RCC 7860 (cell line): ENCODE data around the gene RPH3AL.
"Not testable (repeated sequence)": the region's sequence is repeated elsewhere in the genome, so short reads cannot be mapped to it uniquely, and the experiment has no call there.

ENCODE experiments used
- DNase-seq: peaks from one replicate; pipeline ENCODE4 v3.0.0-alpha.2; 2015; ENCODE audit warnings: low spot score
- FAIRE-seq: peaks from 2 replicates; lab custom pipeline; 2012; peaks lifted over from hg19 to GRCh38; lab: Jason Lieb, UNC

The RPH3AL gene

GRCh38 chr17:320809-321385, 31.7 kb downstream of the RPH3AL start:
- no peak for FAIRE-seq

GRCh38 chr17:320139-320538, 32.5 kb downstream of the RPH3AL start:
- no peak for FAIRE-seq
- DNase-seq = no peak

More at GRCh38 chr17:320809-321385, 31.7 kb downstream of the RPH3AL start:
- no peak for DNase-seq

DNA sequence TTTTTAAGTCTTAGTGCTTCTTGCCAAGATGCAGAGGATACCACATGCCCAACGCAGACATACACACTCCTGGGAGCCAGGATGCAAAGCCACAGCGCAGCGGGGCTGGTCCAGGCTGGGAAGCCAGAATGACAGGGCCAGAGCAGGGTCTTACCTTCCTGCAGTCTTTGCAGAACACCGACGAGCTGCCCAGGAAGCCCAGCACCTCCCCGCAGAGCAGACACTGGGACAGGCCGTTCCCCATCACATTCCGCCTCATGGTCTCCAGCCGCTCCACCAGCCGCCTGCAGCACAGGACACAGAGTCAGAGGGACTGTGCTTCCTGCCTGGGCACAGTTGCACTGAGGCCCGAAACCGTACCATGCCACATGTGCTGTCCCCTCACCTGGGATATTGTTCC, 33.3 kb downstream of the RPH3AL start:
- FAIRE-seq (no peak), DNase-seq (no peak)

- FAIRE-seq, DNase-seq: not testable (repeated sequence)
Measured at GRCh38 chr17:317070-317469, 35.5 kb downstream of the RPH3AL start.

DNA sequence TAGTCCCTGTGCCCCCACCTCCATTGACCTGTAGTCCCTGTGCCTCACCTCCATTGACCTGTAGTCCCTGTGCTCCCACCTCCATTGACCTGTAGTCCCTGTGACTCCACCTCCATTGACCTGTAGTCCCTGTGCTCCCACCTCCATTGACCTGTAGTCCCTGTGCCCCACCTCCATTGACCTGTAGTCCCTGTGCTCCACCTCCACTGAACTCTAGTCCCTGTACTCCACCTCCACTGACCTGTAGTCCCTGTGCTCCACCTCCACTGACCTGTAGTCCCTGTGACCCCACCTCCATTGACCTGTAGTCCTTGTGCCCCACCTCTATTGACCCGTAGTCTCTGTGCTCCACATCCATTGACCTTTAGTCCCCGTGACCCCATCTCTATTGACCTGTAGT, 37.2 kb downstream of the RPH3AL start:
- not testable (repeated sequence) for DNase-seq, FAIRE-seq

GRCh38 chr17:314614-314944, 38.0 kb downstream of the RPH3AL start:
- not testable (repeated sequence) for DNase-seq, FAIRE-seq

- DNase-seq (no peak), FAIRE-seq (no peak)
Measured at GRCh38 chr17:313911-314613, 38.5 kb downstream of the RPH3AL start.

DNA sequence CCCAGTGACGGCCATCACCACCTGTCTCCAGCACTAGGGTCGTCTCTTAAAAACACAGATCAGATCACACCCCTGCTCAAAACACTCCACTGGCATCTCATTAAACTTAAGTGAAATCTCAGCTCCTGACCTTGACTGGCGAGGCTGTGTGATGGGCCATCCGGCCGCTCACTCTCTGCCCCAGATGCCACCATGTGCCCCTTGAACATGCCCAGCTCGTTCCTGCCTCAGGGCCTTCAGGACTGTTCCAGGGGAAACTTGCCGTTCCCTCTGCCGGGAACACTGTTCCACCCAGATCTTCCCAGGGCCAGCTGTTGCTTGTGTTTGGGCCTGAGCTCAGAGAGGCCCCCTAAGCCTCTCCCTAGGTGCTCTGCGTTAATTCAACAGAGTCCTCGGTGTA, 39.4 kb downstream of the RPH3AL start:
- no peak for DNase-seq
- no peak for FAIRE-seq

GRCh38 chr17:312476-313148, 40.0 kb downstream of the RPH3AL start:
- FAIRE-seq (no peak), DNase-seq (no peak)

DNA sequence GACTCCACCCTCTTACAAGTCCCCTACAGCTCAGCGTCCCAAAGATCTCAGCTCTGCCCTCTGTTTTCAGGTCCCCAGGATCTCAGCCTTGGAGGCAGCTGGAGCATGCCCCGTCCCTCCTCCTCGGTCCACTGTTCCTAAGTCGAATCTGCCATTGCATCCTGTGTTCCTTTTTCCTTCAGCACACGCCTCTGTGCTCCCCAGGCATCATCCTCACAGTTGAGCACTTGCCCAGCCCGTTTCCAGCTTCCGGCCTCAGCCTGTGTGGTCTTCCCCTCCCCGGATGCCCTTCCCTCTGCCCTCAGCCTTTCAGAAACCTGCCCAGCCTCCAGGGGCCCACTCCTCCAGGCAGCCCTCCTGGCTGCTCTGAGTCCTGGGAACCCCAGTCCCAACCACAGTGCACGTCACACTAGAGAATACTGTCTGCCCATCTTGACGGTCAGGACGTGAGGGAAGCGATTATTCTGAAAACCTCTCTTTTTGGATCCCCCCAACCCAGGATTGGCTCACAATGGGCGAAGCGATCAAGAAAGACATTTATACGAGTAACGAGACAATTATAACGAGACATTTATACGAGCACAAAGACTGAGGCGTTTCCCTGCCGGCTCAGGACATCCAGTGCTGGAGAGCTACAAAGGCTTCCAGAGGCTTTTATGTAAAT, 41.4 kb downstream of the RPH3AL start:
- DNase-seq (no peak), FAIRE-seq (no peak)

DNA sequence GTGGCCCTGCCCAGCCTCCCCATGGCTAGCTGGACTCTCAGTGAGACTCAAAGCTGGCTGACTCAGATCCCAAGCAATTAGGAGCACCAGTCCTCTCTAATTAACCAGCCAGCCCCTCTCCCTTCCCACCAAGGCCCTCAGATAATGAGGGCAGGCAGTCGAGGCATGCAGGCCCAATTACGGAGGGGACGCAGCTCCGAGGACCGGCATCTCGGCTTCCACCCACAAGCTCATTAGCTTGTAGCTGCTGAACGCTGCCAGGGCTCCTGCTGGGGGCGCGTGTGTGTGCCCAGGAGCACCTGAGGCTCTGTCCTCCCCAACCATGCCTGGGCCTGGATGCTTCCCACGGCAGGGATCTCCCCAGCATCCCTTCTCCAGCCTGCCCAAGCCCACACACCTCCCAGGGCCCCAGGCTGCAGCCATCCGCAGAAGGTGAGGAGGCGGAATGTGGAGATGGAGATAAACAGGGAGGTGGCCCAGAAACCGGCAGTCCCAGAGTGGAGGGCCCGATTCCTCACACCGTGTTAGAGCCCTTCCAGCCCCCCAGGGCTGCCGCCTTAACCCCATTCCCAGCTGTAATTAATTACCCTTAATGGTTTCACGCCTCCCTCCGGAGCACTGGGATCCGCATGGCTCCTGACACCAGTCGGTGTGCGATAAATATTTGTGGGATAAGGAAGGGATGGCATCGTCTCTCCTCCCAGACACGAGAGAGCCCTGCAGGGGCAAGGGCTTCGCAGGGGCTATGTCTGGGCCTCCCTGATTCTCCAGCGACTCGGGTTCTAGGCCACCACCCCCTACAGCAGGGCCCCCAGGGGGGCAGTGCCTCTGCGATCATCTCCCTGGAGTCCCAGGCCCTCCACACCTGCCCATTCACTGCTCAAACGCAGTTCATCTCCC, 42.2 kb downstream of the RPH3AL start:
- no peak for FAIRE-seq
- DNase-seq = no peak

DNA sequence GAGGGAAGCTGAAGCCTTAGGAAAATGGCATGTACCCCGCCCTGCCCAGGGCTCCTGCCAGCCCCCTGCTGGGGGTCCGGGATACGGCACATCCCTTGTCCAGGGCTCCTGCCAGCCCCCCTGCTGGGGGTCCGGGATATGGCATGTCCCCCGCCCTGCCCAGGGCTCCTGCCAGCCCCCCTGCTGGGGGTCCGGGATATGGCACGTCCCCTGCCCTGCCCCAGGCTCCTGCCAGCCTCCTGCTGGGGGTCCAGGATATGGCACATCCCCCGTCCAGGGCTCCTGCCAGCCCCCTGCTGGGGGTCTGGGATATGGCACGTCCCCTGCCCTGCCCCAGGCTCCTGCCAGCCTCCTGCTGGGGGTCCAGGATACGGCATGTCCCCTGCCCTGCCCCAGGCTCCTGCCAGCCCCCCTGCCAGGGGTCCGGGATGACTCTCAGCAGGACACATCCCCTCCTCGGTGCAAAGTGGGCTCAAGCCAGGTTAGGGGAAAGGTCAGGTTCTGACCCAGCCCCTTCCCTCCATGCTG, 43.2 kb downstream of the RPH3AL start:
- FAIRE-seq (no peak), DNase-seq (no peak)

- DNase-seq = no peak
Measured at GRCh38 chr17:307741-308507, 44.7 kb downstream of the RPH3AL start.

DNA sequence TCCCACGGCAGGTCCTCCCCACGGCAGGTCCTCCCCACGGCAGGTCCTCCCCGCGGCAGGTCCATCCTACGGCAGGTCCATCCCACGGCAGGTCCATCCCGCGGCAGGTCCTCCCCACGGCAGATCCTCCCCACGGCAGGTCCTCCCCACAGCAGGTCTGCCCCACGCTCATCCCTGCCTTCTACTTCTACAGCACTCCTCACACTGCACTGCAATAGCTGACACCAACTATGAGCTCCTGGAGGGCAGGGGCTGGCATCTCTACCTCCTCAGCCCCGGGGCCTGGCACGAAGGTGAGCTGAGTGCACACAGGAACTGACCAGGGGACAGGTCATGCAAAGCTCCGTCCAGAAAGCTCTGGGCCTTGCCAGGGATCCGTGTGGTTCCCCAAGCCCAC, 45.3 kb downstream of the RPH3AL start:
- FAIRE-seq = no peak

More at GRCh38 chr17:307741-308507, 44.7 kb downstream of the RPH3AL start:
- FAIRE-seq = no peak

DNA sequence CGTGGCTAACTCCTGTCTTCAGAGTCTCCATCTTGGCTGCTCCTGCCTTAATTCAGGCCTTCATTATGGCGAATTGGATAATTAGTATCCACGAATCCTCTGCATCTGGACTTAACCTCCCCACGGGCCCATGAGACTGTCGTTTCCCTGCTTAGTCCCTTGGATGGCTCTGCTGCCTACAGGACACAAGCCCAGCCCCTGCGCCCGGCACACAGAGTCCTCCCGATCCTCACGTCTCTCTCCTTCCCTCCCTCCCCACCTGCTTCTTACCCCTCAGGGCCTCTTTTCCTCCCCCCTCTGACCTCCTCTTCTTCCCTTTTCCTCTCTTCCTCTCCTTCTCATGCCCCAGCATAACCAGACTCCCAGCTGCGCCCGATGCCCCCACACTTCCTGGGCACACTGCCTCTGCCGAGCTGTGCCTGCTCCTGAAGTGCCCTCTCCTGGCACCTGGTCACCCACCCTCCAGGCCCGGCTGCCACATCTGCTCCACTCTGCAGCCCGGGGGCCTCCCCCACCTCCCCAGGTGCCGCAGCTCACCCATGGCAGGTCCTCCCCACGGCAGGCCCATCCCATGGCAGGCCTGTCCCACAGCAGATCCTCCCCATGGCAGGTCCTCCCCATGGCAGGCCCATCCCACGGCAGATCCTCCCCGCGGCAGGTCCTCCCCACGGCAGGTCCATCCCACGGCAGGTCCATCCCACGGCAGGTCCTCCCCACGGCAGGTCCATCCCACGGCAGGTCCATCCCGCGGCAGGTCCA, 45.9 kb downstream of the RPH3AL start:
- no peak for FAIRE-seq
- no peak for DNase-seq

More for the DNA sequence above, 45.3 kb downstream of the RPH3AL start:
- DNase-seq = no peak

GRCh38 chr17:306116-306515, 46.5 kb downstream of the RPH3AL start:
- DNase-seq = no peak
- FAIRE-seq = no peak

DNA sequence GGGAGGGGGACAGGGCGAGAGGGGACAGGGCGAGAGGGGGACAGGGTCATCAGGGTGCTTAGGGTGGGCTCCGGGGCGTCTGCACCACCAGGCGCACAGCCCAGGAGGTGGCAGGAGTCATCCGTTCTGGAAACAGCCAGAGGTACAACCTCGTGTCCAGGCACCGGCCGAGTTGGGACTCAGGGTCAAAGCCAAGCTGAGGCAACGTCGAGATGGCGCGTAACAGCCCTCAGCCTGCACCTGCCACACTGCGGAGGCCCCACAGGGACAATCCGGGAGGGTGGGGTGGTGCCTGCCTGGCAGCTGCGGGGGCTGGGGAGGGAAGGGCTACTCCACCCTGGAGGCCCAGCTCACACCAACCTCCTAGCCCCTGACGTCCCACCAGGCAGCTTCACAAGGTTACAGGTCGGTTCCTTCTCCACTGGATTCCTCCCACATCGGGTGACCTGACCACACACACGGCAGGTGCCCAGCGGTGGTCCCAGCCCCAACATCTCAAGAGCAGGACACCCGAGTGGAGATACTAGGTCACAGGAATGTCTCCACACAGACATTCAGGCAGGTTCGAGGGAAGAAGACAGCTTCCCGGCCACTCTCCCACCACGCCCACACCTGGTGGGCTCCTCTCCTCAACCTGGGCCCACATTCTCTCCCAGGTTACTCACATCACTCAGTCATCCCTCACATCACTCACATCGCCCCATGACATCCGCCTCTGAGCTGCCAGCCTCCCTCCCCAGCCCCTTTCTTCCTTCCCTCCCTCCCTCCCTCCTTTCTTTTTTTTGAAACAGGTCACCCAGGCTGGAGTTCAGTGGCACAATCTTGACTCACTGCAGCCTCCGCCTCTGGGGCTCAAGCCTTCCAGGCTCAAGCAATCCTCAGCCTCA, 47.3 kb downstream of the RPH3AL start:
- FAIRE-seq = no peak
- DNase-seq = peak; percentile 35

- FAIRE-seq = no peak
- DNase-seq = no peak
Measured at GRCh38 chr17:304461-304860, 48.1 kb downstream of the RPH3AL start.
